GM18858 (cell line): ENCODE data around the gene UFD1.

Source experiments
- ATAC-seq: cut with Tn5 transposase; IDR thresholded peaks from one replicate; pipeline ENCODE4 v1.9.1; 2021; ENCODE audit not compliant: unreplicated experiment

UFD1 gene, protein sequence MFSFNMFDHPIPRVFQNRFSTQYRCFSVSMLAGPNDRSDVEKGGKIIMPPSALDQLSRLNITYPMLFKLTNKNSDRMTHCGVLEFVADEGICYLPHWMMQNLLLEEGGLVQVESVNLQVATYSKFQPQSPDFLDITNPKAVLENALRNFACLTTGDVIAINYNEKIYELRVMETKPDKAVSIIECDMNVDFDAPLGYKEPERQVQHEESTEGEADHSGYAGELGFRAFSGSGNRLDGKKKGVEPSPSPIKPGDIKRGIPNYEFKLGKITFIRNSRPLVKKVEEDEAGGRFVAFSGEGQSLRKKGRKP

DNA sequence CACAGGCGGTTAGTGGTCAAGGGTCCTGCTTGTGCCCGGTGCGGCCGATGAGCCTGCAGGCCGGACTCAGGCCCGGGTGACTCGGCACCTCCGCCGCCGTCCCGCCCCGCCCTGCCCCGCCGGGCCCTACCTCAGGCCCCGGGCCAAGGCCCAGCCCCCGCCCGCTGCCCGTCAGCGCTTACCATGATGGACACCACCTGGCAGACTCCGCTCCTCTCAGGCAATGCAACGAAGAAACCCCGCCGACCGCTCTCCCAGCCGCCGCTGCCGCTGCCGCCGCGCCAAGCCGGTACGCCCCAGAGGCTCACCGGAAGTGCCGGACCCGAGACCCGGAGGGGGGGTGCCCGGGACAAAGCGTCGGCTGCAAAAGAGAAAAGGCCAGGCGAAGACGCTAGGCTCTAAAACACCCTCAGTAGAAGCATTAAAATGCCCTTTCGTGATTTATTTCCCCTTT, at the start of gene UFD1:
UFD1 (minus strand) TSS at position 293 of the 454 bp plus-strand sequence; CDS start at position 185, 108 bp downstream.
- no peak for ATAC-seq

DNA sequence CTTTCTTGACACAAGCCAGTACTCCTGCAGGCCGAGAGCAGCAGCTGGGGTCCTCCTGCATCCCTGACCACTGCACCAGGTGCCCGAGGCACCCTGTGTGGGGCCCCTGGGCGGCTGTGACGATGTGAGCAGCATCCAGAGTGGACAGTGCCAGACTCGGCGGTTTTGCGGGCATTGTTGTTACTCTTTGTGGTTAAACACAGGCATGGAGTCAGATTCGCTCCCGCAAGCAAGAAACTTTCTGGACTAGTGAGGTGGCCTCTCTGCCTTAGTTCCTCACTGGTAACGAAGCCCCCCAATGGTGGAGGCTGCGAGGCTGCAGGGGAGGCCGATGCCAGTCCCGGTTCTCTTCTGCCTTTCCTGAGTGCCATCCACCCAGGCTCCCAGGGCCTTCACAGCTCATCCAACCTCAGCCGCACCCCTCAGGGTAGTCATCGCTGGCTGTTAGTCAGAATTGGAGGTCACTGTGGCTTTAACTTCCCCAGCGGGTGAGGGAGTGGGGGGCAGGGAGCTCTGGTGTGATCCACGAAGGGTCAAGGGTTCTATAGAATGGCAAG, 48.9 kb upstream of the UFD1 start:
- no peak for ATAC-seq

DNA sequence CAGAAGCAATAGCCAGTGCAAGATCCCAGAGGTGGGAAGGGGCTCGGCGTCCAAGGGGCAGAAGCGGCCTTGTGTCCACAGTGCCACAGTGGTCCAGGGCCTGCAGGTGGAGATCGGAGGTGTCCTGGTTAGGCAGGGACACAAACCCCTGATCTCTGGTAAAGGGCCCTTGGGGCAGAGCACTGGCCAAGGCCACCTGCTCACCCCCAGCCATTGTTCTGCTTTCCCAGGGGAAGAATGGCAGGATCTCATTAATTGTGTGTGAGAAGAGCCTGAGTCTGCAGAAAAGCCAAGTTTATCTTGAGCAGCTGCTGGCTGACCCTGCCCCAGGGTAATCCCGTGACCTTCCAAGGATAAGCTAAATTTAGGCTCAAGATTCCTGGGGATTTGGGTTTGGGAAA, 48.3 kb upstream of the UFD1 start:
- no peak for ATAC-seq

DNA sequence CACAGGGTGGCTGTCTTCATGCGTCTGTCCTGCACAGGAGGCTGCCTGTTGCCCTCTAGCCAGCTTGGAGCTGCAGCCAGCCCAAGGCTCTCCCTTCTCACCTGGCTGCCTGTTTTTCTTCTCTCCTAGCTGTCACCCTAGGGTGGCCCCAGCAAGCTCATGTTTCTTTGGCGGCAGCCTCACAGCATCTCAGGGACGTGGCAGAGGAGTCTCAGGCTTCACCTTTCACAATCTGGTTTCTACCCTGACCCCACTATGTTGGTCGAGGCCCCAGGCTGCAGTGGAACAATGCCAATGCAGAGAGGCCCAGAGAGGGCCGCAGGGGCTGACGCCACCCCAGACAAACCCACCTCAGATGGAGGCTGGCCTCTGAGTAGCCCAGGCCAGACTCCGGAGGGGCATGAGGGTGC, 47.7 kb upstream of the UFD1 start:
- ATAC-seq, result no peak

DNA sequence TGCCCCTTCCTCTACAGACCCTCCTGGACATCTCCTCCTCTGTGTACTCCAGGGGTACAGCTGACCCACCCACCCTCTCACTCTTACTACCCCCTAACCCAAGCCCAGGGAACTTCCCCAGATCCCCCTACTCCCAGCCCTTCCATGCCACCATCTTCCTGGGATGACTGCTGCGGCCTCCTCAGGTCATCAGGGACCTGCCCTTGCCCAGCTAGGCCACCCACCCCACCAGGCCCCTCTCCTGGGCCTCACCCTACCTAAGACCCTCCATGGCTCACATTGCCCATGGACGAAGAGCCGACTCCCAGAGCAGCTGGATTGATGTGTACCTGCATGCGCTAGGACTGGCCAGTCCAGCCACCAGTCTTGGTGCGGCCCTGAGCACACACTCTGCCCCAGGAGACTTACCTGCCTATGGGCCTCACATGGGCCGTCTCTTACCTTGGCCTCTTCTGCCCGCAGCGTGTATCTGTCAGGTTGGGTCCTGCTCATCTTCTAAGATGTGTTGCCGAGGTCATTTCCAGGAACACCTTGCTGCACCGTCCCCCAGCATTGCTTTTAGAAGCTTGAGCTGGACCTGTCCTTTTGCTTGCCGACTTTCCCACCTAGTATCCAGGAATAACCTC, 47.2 kb upstream of the UFD1 start:
- no peak for ATAC-seq

DNA sequence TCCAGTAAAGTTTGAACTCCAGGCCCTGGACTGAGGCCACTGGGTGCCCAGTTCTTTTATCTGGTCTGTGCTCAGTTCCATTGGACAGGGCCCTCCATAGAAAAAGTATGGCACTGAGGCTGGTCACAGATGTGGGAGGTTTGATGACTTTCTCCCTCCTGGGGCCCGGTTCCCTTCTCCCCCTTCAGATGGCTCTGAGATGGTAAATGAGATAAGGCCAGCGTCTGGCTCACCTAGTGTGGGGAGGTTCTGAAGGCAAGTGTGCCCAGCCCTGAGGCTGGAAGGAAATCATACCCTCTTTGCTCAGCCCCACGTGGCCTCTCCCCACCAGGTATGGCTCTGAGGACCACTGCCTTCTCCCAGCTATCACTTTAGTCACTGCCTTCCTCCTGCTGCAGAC, 46.7 kb upstream of the UFD1 start:
- ATAC-seq, result no peak

DNA sequence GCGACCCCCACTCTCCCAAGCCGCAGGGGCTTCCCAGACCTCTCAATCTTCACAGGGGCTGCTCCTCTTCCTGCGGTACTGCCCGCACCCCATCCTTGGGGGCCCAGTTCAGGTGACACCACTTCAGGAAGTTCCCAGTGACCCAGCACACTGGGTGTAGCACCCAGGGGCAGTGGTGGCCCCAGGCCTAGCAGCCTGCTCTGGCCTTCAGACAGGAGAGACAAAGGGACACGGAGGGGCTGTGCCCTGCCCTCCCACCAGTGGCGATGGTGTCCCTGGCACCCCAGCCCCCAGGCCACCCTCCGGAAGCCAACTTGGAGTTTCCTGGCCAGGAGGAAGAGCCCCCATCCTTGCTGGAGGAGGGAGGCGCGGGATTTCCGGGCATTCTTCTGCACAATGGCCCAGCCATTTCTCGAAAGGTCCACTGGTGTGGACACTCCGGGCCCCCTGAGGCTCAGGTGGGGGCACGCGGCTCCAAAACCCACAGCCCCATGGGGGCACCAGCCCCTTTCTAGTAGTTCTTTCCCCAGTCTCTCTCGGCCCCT, 46.2 kb upstream of the UFD1 start:
- ATAC-seq, result no peak

DNA sequence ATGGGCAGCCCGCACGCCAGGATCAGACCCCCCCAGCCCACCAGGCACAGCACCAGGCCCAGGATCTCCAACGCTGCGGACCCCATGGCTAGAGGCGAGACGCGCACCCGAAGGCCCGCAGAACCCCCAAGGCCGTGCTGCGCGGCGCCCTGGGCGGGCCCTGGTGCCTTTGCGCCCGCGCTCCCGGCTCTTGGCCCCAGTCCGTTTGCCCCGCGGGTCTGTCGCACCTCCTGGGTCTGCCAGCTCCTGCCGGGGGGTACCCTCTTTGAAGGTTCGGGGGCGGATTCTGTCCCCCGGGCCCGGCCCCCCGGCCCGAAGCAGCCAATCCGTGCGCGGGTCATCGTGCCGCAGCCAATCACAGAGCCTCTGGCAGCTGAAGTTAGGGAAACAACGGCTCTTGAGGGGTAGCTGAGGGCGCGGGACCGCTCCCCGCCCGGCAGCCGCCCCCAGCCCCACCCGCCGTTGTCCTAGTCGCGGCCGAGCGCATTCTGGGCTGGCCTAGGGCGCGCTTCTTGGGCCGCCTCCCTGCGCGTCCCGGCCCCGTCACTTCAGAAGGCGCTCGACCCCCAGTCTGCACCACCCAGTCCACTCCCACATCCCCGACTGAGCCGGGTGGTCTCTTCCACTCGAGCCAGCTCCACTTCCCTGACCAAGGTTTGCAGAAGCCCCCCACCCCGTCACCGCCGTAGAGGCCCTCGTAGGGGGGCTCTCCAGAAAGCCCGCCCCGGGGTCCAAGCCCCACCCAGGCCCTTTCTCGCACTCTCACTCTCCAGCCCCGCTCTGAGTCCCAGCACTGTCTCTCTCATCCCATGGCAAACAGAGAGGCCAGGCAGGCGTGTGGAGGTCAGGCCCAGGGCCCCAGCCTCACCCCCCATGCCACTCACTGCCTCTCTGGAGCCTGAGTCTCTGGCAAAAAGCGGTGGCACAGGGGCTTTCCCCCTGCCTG, 45.5 kb upstream of the UFD1 start, which contains the start of gene CLDN5:
CLDN5 (minus strand) TSS at position 241 of the 946 bp plus-strand sequence; CDS start at position 86, 155 bp downstream.
- ATAC-seq, result no peak

DNA sequence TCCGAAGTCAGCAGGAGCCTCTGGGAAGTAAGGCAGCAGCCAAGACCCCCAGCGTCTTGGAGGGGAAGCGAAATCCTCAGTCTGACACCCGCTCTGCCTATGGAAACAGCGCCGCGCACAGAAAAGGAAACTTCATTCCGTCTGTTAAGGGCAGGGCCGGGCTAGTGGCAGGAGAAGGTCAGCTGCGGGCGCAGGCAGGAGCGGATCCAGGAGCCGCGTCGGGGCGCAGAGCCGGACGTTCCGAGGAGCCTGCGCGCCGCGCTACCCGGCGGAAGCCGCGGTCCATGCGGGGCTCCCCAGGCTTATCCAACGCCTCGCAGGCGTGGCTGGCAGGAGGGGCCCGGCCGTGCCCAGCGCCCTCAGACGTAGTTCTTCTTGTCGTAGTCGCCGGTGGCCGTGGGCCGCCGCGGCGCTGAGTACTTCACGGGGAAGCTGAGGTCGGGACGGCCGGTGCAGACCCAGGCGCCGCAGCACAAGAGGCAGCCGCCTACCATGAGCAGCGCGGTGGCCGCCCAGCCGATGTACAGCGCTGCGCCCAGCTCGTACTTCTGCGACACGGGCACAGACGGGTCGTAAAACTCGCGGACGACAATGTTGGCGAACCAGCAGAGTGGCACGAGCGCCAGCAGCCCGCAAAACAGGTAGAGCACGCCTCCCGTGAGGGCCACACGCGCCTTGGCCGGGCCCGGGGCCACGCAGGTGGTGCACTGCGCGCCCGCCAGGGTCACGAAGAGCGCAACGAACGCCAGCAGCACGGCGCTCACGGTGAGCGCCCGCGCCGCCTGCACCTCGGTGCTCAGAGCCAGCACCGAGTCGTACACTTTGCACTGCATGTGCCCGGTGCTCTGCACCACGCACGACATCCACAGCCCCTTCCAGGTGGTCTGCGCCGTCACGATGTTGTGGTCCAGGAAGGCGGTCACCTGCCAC, 44.5 kb upstream of the UFD1 start:
- ATAC-seq, result no peak

DNA sequence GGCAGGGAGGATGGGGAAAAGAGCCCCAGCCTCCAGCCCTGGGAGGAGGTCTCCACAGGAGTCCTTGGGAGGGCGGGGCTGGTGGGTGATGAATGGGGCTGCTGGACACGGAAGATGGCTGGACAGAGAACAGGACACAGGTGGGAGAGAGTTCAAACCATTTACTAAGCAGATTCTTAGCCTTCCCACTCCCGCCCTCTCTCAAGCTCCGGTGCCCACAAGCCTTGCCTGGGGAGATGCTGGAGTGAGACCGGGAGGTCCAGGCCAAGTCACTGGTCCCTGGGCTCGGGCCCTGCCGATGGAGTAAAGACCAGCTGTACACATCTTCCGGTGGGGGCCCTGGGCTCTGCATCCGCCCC, 43.9 kb upstream of the UFD1 start:
- ATAC-seq, result no peak

DNA sequence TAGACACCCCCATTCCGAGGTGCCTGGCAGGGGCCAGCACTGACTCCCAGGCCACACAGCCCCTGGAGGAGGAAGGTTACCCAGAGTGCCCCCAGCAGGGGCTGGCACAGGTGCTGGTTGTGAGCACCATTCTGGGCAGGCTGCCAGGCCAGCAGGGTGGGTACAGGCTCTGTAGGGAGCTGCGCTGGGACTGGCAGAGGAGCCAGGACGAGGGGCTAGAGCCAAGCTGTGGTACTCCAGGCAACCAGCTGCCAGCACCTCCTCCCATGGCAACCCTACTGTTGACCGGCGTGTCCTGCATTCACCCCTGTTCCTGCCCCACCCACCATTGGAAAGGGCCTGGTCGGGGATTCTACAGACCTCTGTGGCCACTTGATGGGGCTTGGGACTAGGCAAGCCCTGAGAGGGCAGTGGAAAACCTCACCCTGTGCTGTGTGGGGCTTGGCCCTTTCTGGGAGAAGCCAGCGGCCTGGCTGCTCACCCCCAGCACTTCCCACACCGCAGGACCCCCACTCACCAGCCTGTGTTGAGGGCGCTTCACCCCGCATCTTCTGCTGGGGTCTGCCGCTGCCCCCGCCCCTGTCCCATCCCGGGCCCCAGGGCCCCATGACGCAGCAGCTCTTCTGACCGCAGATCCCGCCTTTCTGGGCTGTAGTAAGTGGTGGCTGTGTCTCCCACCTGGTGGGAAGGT, 43.3 kb upstream of the UFD1 start:
- no peak for ATAC-seq

DNA sequence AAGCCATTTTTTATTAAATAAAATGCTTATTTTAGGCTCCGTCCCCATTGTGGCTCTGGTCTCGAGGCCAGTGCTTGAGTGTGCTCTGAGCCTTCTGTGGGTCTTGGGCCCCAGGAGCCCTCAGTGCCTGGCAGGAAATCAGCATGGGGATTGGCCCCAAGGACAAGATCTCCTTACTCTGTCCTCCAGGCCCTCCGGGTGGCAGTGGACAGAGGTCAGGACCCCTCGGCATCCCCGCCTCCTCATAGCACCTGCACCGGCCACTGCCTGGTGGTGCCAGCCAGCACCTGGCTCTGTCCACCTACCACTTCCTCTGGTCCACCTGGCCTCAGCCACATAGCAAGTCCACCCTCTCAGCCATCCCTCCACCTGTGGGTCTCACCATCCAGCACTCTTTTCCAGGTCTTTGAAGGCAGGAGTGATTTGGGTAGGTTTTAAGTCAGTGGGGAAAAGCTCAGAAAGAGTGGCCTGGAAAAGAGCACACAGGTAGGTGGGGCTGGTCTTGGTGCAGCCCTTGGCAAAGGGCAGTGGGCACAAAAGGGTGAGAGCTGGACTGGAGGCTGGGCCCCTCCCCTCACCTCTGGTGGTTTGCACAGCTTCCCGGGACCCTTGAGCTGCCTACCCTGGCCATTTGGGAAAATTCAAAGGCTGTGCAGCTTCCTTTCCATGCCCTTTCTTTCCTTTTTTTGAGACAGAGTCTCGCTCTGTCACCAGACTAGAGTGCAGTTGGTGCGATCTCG, 41.7 kb upstream of the UFD1 start:
- ATAC-seq, result no peak

DNA sequence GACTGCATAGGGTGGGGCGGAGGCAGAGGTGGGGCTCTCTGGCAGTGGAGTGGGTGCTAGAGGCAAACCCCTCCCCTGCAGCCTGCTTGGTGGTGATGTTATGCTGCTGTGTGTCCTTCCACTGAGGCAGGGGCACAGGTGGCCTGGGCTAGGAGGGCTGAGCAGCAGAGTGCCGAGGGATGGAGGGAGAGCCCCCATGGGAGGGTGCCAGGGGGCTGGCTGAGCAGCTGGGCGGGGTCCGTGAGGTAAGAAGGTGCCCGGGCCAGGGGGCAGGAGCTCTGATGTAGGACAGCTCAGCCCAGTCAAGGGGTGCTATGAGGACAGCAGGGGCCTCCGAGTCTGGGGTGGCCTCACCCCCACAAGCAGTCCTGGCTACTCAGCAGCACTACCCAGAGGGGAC, 41.0 kb upstream of the UFD1 start:
- no peak for ATAC-seq

DNA sequence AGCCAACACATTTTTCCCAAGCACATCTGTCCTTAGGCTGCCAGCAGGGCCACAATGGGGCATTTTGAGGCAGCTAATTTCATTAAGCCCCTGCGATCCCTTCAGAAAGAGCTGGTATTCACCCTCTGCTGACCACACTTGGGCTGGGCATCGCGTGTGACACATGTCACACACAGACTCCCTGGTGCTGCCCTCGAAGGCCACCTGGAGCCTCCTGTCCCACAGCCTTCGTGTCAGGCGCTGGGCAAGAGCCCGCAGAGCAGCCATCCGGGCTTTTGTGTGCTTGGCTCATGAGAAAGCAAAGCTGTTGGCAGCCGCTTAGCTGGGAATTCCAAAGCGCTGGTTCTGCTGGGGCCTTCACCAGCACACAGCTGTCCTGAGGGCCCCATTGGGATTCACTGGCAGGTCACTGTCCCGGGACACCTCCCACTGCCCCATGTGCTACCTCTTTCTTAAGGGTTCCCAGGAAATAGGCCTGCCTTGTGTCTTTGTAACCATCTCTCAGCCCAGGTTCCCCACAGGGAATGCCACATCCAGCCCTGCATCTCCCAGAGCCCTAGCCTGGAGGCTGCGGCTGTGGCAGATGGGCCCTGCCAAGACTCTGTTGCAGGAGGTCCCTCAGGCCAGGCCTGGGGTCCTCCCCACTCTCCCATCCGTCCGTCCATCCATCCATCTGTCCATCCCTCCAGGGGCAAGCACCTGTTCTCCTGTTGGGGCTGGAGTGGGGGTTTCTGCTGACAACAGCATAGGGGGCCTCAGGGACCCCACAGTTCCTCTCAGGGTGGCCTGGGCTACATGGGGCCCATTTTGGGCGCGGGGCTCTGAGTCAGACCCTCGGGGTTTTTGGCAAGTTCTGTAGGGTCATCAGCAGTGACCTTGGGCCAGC, 40.3 kb upstream of the UFD1 start:
- no peak for ATAC-seq

DNA sequence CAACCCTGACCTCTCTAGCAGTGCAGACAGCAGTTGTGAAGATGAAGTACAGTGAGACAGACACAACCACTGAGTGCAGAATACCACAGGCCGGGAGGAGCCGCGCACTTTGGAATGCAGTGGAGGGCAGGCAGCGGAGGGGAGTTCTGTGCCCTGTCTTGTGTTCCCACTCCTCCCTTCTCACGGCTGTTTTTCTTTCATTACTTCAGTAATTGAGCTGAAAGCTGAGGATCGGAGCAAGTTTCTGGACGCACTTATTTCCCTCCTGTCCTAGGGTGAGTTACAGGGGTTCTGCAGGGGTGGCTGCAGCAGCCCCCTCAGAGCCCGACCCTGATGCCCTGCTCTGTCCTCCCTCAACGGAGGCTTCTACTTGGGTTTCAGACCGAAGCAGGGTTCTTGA, 39.6 kb upstream of the UFD1 start:
- no peak for ATAC-seq

DNA sequence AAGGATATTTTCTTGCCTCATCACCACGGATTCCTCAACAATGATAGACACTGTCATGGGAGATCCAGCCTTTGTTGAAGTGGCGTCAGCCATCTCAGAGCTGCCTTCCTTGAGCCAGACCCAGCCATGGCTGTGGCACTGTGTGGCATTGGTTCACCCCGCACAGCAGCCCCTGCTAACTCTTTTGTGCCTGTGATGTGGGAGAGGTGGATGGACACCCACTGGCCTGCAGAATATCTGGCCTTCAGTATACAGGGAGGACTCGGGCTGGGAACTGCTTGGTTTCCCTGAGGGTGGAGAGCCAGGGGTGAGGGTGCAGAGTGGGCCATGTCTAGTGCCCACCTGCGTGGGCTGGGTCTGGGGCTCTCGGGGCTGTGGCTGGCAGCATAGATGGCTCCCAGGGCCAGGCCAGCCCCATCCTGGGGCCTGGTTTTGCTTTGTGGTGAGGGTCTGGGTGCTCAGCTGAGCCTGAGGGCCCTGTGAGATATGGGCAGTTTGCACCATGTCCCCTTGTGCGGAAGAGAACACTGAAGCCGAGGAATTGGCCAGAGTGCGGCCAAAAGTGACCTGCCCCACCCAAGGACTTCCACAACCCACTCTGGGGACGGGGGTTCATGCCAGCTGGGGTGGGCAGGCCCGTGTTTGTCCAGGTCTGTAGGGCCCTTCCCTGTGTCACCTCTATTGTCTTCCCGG, 39.1 kb upstream of the UFD1 start:
- ATAC-seq, result no peak

DNA sequence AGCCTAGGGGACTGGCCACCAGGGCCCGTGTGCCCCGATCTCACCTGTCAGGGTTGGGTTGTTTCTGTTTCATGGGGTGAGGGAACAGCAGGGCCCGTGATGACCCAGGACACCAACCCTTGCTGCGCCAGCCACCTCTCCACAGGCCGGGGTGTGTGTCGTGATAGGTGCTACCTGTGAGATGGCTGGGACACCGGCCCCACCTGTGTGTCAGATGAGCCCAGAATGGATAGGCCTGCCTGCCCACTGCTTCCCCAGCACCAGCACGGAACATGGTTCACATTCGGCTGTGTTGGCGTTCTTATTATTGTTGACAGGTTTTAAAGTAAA, 38.1 kb upstream of the UFD1 start:
- no peak for ATAC-seq
